PFSK-1 (cell line): ENCODE measurements around the gene PACC1.

Experiments used
- FOXP2 ChIP-seq: optimal IDR thresholded peaks from 2 replicates; pipeline ENCODE3; 2011; ENCODE audit warnings: borderline replicate concordance, control low read depth, inconsistent platforms; ENCODE audit not compliant: insufficient read depth; ENCODE audit errors: extremely low read length, extremely low read depth
- POLR2AphosphoS5 ChIP-seq: IDR thresholded peaks from 2 replicates; pipeline ENCODE4 v1.6.1; 2012; ENCODE audit warnings: low read depth, mild to moderate bottlenecking, control low read depth, low read length, moderate library complexity
- SIN3A ChIP-seq: IDR thresholded peaks from 2 replicates; pipeline ENCODE4 v1.6.1; 2012; ENCODE audit warnings: mild to moderate bottlenecking, low read length, moderate library complexity, borderline replicate concordance; ENCODE audit not compliant: insufficient read depth
- TAF1 ChIP-seq: IDR thresholded peaks from 2 replicates; pipeline ENCODE4 v1.6.1; 2012; ENCODE audit warnings: low read length, control low read depth, borderline replicate concordance; ENCODE audit not compliant: insufficient read depth
- TF ChIP-seq, protein P1 (sequence below), 2 experiments: IDR thresholded peaks; 2 replicates each; pipeline versions ENCODE4 v1.6.1 to v1.8.0; 2011 to 2012; ENCODE audit warnings: low read depth in 2 of 2, low read length in 2 of 2, control low read depth in 1 of 2, inconsistent platforms in 1 of 2, mild to moderate bottlenecking in 1 of 2, moderate library complexity in 1 of 2; ENCODE audit not compliant: insufficient read depth in 1 of 2

Gene PACC1

DNA sequence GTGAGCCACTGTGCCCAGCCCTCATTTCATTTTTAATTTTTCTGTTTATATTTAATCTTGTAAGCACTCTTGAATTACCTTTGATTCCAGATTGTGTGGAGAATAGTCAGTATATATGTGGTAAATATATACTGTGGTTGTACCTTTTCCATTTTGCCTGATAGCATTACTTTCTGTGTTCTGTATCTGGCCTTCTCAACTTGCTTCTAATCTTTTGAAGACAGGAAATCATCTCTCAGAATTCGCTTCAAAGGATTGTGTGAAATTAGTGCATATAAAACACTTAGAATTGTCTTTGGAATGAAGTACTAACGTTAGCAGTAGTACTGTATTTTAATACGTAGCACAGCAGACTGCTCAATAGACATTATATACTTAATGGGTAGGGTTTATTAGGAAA, 91.6 kb downstream of the PACC1 start:
- TF ChIP-seq FOXP2 (no peak), POLR2AphosphoS5 (no peak), TAF1 (no peak), SIN3A (no peak)
- TF ChIP-seq, protein P1, sequence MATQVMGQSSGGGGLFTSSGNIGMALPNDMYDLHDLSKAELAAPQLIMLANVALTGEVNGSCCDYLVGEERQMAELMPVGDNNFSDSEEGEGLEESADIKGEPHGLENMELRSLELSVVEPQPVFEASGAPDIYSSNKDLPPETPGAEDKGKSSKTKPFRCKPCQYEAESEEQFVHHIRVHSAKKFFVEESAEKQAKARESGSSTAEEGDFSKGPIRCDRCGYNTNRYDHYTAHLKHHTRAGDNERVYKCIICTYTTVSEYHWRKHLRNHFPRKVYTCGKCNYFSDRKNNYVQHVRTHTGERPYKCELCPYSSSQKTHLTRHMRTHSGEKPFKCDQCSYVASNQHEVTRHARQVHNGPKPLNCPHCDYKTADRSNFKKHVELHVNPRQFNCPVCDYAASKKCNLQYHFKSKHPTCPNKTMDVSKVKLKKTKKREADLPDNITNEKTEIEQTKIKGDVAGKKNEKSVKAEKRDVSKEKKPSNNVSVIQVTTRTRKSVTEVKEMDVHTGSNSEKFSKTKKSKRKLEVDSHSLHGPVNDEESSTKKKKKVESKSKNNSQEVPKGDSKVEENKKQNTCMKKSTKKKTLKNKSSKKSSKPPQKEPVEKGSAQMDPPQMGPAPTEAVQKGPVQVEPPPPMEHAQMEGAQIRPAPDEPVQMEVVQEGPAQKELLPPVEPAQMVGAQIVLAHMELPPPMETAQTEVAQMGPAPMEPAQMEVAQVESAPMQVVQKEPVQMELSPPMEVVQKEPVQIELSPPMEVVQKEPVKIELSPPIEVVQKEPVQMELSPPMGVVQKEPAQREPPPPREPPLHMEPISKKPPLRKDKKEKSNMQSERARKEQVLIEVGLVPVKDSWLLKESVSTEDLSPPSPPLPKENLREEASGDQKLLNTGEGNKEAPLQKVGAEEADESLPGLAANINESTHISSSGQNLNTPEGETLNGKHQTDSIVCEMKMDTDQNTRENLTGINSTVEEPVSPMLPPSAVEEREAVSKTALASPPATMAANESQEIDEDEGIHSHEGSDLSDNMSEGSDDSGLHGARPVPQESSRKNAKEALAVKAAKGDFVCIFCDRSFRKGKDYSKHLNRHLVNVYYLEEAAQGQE (IDR thresholded peaks at IDR 0.05; ENCODE audit: insufficient read depth in 1 of 2, low read depth in 2 of 2, low read length in 2 of 2): no peak

DNA sequence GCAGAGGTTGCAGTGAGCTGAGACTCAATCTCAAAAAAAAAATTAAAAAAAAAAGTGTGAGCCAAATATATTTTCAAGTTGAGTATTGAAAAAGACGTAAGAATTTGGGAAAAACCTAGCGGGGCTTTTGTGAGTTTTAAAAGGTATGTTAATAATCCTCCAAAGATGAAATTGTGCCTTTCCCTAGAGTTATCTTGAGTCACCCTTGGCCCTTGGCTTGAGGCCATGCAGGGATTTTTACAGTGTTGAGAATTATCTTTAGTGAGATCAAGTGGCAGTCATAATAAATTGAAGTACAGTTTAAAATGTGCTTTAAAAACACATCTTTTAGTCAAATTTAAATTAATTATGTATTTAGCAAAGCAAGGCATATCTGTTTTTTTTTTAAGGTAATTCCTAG, 96.8 kb downstream of the PACC1 start:
- TF ChIP-seq POLR2AphosphoS5: no peak
- no peak for TF ChIP-seq FOXP2
- TF ChIP-seq SIN3A: no peak
- TF ChIP-seq, protein P1 (IDR thresholded peaks at IDR 0.05; ENCODE audit: insufficient read depth in 1 of 2, low read depth in 2 of 2, low read length in 2 of 2): no peak
- TF ChIP-seq TAF1: no peak

DNA sequence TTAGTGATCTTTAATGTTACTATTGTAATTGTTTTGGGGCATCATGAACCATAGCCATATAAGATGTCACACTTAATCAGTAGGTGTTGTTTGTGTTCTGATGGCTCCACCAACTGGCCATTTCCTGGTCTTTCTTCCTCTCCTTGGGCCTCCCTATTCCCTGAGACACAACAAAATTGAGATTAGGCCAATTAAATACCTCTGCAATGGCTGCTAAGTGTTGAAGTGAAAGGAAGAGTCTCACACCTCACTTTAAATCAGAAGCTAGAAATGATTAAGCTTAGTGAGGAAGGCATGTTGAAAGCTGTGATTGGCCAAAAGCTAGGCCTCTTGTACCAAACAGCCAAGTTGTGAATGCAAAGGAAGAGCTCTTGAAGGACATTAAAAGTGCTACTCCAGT, 98.8 kb downstream of the PACC1 start:
- TF ChIP-seq TAF1 (no peak), FOXP2 (no peak), POLR2AphosphoS5 (no peak), SIN3A (no peak)
- TF ChIP-seq, protein P1 (IDR thresholded peaks at IDR 0.05; ENCODE audit: insufficient read depth in 1 of 2, low read depth in 2 of 2, low read length in 2 of 2): no peak

DNA sequence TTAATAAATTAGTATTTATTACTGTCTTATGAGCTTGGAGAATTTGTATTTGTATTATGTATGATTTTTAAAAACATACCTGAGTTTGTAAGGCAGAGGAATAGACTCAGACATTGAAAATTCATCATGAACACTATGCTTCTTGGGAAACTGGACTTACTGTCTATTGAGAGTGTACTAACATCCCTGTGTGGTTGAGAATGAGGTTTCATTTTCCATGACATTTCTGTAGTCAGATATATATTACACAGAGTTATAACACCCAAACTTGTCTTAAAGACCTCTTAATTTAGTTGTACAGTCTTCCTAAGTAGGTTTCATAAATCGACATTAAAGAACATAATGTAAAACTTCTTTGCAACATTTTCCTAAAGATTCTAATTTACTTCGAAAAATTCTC, 99.5 kb downstream of the PACC1 start:
- TF ChIP-seq, protein P1 (IDR thresholded peaks at IDR 0.05; ENCODE audit: insufficient read depth in 1 of 2, low read depth in 2 of 2, low read length in 2 of 2): no peak
- no peak for TF ChIP-seq POLR2AphosphoS5
- TF ChIP-seq TAF1: no peak
- TF ChIP-seq SIN3A: no peak
- no peak for TF ChIP-seq FOXP2
